ENCODE results near the gene AHDC1. TPM values are rescaled to one million over a fixed set of nuclear protein-coding genes. Genes with fewer than 3 reads are reported as not detected.

AHDC1 gene
- total RNA-seq, 1 donor from 2014 or later, result 40.1 TPM

- intact Hi-C loops (cut with micrococcal nuclease), result loop anchor here (2.0 to 5.0 kb wide), 2 partner anchors 209 to 305 kb away; no protein-coding TSS in a partner anchor
- TF ChIP-seq CTCF (IDR thresholded peaks at IDR 0.05; ENCODE audit: borderline replicate concordance), result no peak
- no peak for DNase-seq
- H3K4me3 ChIP-seq, result no peak overlapping the region
- H3K4me1 ChIP-seq, result peaks cover 48% of the 10 kb centered on the region
- no peaks in the 10 kb centered on the region for H3K36me3 ChIP-seq
- no peaks in the 10 kb centered on the region for H3K9me3 ChIP-seq (replicated peaks)
- no peak overlapping the region for H3K27ac ChIP-seq (replicated peaks)
- no peaks in the 10 kb centered on the region for H3K27me3 ChIP-seq (ENCODE audit: low read depth)
Observed at GRCh38 chr1:27607239-27607804, 3.4 kb upstream of the AHDC1 start.

DNA sequence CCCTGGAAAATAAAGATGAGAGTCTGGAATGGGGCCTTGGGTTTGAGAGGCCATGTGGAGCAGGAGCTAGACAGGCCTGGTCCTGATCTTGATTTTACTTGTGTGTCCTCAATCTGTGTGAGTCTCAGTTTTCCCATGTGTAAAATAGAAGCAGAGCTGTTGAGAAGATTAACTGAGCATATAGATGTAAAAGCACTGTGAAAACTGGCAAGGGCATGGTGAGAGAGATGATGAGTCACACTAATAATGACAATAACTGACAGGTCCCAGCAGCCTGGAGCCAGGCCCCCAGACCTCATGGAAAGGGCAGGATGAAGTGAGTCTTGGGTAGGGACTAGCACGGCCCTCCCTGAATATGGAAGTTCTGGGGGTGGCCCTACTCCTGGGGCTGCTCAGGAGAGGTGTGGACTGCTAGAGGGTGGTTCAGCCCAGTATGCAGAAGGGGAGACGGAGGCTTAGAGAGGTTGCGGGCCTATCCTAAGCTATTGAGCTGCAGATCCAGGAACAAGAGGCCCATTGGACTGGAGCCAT, 2.8 kb upstream of the AHDC1 start:
- DNase-seq, result no peak
- Histone ChIP-seq H3K27ac (replicated peaks) (peak overlapping the region; percentile 11), H3K4me3 (no peak overlapping the region), H3K9me3 (replicated peaks) (no peaks in the 10 kb centered on the region), H3K27me3 (ENCODE audit: low read depth) (no peaks in the 10 kb centered on the region), H3K4me1 (peaks cover 51% of the 10 kb centered on the region), H3K36me3 (no peaks in the 10 kb centered on the region)
- intact Hi-C loops (cut with micrococcal nuclease), result loop anchor here (2.0 to 5.0 kb wide), 2 partner anchors 208 to 304 kb away; no protein-coding TSS in a partner anchor
- no peak for TF ChIP-seq CTCF (IDR thresholded peaks at IDR 0.05; ENCODE audit: borderline replicate concordance)

DNA sequence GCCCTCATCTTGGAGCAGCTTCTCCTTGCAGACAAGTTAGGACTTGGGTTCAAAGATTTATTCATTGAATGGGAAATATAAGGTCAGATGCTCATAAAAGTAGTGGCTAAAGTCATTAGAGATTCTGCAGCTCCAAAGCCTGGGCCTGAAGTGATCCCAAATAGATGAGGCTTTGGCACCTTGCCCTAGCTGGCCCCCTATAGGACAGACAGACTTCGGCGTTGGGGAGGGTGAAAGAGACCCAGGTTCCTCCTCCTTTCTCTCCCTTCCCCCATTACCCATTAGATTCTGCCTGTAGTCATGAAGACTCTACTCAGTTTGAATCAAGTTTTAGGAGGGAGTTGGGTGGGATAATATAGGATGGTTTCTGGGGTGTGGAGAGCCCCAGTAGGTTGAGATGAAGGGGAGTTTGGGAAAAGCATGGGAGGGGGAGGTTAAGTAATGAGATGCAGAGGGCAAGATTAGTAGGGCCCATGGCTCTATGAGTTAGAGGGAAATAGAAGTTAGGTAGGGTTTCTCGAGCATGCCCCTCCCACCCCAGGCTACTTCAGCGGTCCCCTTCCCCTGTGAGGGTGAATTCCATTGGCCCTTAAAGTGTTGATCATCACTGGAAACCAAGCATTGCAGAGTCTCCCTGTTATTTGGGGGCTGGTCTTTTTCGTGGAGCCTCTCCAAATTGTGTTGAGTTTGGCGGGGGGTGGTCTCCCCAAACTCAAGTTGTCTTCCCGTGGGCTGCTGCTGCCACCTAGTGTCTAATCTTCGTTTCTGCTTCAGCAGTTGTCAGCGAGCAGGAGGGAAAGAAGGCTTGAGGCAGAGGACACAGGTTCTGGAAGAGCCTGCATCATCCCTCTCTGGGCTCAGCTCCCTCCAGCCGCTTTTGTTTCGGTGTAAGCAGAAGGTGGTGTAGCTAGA, 2.1 kb upstream of the AHDC1 start:
- no peak overlapping the region for H3K4me3 ChIP-seq
- H3K27ac ChIP-seq (replicated peaks), result peak overlapping the region; percentile 98
- peaks cover 59% of the 10 kb centered on the region for H3K4me1 ChIP-seq
- peak; percentile 90 for TF ChIP-seq CTCF (IDR thresholded peaks at IDR 0.05; ENCODE audit: borderline replicate concordance)
- H3K9me3 ChIP-seq (replicated peaks), result no peaks in the 10 kb centered on the region
- H3K27me3 ChIP-seq (ENCODE audit: low read depth), result no peaks in the 10 kb centered on the region
- no peaks in the 10 kb centered on the region for H3K36me3 ChIP-seq
- no peak for DNase-seq
- intact Hi-C loops (cut with micrococcal nuclease), result loop anchor here (2.0 to 5.0 kb wide), 2 partner anchors 207 to 304 kb away; no protein-coding TSS in a partner anchor

DNA sequence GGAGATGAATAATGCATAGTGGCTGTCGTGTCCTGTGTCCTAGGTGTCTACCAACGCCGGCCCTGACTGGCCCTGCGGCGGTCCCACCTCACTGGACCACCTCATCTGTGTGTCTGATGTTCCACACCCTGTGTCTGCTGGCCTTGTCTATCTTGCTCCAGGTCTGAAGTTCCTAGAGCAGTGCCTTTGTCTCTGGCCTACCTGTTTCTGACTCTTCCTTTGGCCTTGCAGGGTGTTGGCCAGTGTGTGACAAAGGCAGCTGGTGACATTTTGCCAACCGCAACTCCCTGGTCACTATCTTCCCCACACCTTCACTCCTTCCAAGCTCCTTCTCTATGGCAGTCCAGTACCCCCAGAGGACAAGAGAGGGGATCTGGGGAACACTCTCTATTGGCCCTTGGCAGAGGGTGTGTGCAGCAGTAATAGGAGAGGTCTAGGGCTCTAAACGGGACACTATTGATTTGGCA, 1.4 kb upstream of the AHDC1 start:
- no peak for TF ChIP-seq CTCF (IDR thresholded peaks at IDR 0.05; ENCODE audit: borderline replicate concordance)
- H3K9me3 ChIP-seq (replicated peaks), result no peaks in the 10 kb centered on the region
- H3K27ac ChIP-seq (replicated peaks), result peak overlapping the region; percentile 98
- intact Hi-C loops (cut with micrococcal nuclease), result loop anchor here (5.0 kb wide), 1 partner anchor 303 kb away; no protein-coding TSS in a partner anchor
- no peaks in the 10 kb centered on the region for H3K27me3 ChIP-seq (ENCODE audit: low read depth)
- H3K4me1 ChIP-seq, result peaks cover 66% of the 10 kb centered on the region
- no peak for DNase-seq
- H3K36me3 ChIP-seq, result no peaks in the 10 kb centered on the region
- H3K4me3 ChIP-seq, result no peak overlapping the region

- H3K4me3 ChIP-seq, result peak overlapping the region; percentile 99
- peak overlapping the region; percentile 98 for H3K27ac ChIP-seq (replicated peaks)
- intact Hi-C loops (cut with micrococcal nuclease), result loop anchor here (5.0 kb wide), 1 partner anchor 302 kb away; no protein-coding TSS in a partner anchor
- peaks cover 72% of the 10 kb centered on the region for H3K4me1 ChIP-seq
- no peaks in the 10 kb centered on the region for H3K27me3 ChIP-seq (ENCODE audit: low read depth)
- H3K36me3 ChIP-seq, result no peaks in the 10 kb centered on the region
- no peak for TF ChIP-seq CTCF (IDR thresholded peaks at IDR 0.05; ENCODE audit: borderline replicate concordance)
- DNase-seq, result no peak
- no peaks in the 10 kb centered on the region for H3K9me3 ChIP-seq (replicated peaks)
Observed at GRCh38 chr1:27604579-27605299, 795 bp upstream of the AHDC1 start.

Data from left ventricle myocardium inferior (tissue), 1 donor.